ENCODE results near the gene AKR1C1.
"Not testable (repeated sequence)": the region's sequence is repeated elsewhere in the genome, so short reads cannot be mapped to it uniquely, and the experiment has no call there.

Gene AKR1C1

GRCh38 chr10:4951512-4952162 lies 11.6 kb upstream of the AKR1C1 start:
- not testable (repeated sequence) for H3K9ac ChIP-seq (ENCODE audit: low read length); H4K91ac ChIP-seq (ENCODE audit: low read depth, low read length); H3K4me1 ChIP-seq (ENCODE audit: control insufficient read depth in 1 of 2, insufficient read depth in 2 of 2, low read length in 2 of 2); H3K23ac ChIP-seq (ENCODE audit: low read length); H4K8ac ChIP-seq (ENCODE audit: low read depth, low read length); H3K14ac ChIP-seq (ENCODE audit: low read length); H3K36me3 ChIP-seq (ENCODE audit: control insufficient read depth in 1 of 2, insufficient read depth in 2 of 2, low read length in 2 of 2); H2BK12ac ChIP-seq (ENCODE audit: low read length); H2BK5ac ChIP-seq (ENCODE audit: low read depth, low read length, poor library complexity); H2AK5ac ChIP-seq (ENCODE audit: low read length); H3K27me3 ChIP-seq (ENCODE audit: insufficient read depth, low read length); H2AFZ ChIP-seq (ENCODE audit: insufficient read depth, low read length, poor library complexity); H3K27ac ChIP-seq (ENCODE audit: low read depth, low read length); H3K79me1 ChIP-seq (ENCODE audit: low read length); H3K4ac ChIP-seq (ENCODE audit: low read depth, low read length); H3K4me2 ChIP-seq (ENCODE audit: low read length); H3K79me2 ChIP-seq (ENCODE audit: control insufficient read depth, insufficient read depth, low read length, poor library complexity); H2BK120ac ChIP-seq (ENCODE audit: insufficient read depth, low read length, poor library complexity); H4K12ac ChIP-seq (ENCODE audit: low read depth, low read length); H3K4me3 ChIP-seq (ENCODE audit: low read depth, low read length); H3K9me3 ChIP-seq (ENCODE audit: insufficient read depth, low read depth, low read length); H3K18ac ChIP-seq (ENCODE audit: low read length); DNase-seq
- WGBS (ENCODE audit: extremely low coverage, insufficient coverage, insufficient read length) = no CpG with 5 or more reads among the region's 5 CpGs

GRCh38 chr10:4953405-4953804 lies 9.8 kb upstream of the AKR1C1 start:
- H3K4ac ChIP-seq (ENCODE audit: low read depth, low read length) = no peak overlapping the region
- H3K9ac ChIP-seq (ENCODE audit: low read length) = no peak overlapping the region
- no peak overlapping the region for H3K27ac ChIP-seq (ENCODE audit: low read depth, low read length)

GRCh38 chr10:4956088-4956487 lies 7.1 kb upstream of the AKR1C1 start:
- not testable (repeated sequence) for H3K14ac ChIP-seq (ENCODE audit: low read length); H4K91ac ChIP-seq (ENCODE audit: low read depth, low read length)
- no CpG with 5 or more reads among the region's 7 CpGs for WGBS (ENCODE audit: extremely low coverage, insufficient coverage, insufficient read length)

More at GRCh38 chr10:4953405-4953804, 9.8 kb upstream of the AKR1C1 start:
- DNase-seq = no peak
- no peak overlapping the region for H2BK120ac ChIP-seq (ENCODE audit: insufficient read depth, low read length, poor library complexity)
- H3K79me2 ChIP-seq (ENCODE audit: control insufficient read depth, insufficient read depth, low read length, poor library complexity) = no peaks in the 10 kb centered on the region
- no peak overlapping the region for H2AFZ ChIP-seq (ENCODE audit: insufficient read depth, low read length, poor library complexity)
- no peak overlapping the region for H3K4me2 ChIP-seq (ENCODE audit: low read length)
- H2BK5ac ChIP-seq (ENCODE audit: low read depth, low read length, poor library complexity) = no peak overlapping the region
- peaks cover 0 to 8% of the 10 kb centered on the region in 2 experiments for H3K4me1 ChIP-seq (ENCODE audit: control insufficient read depth in 1 of 2, insufficient read depth in 2 of 2, low read length in 2 of 2)
- no peak overlapping the region for H4K12ac ChIP-seq (ENCODE audit: low read depth, low read length)
- H2AK5ac ChIP-seq (ENCODE audit: low read length) = no peak overlapping the region
- no peak overlapping the region for H3K14ac ChIP-seq (ENCODE audit: low read length)
- no peaks in the 10 kb centered on the region for H3K79me1 ChIP-seq (ENCODE audit: low read length)
- H4K91ac ChIP-seq (ENCODE audit: low read depth, low read length) = no peak overlapping the region
- no peak overlapping the region for H3K23ac ChIP-seq (ENCODE audit: low read length)
- no peak overlapping the region for H4K8ac ChIP-seq (ENCODE audit: low read depth, low read length)
- no peaks in the 10 kb centered on the region for H3K36me3 ChIP-seq (ENCODE audit: control insufficient read depth in 1 of 2, insufficient read depth in 2 of 2, low read length in 2 of 2)
- no peaks in the 10 kb centered on the region for H3K9me3 ChIP-seq (ENCODE audit: insufficient read depth, low read depth, low read length)
- H3K4me3 ChIP-seq (ENCODE audit: low read depth, low read length) = no peak overlapping the region
- no peak overlapping the region for H2BK12ac ChIP-seq (ENCODE audit: low read length)
- no peaks in the 10 kb centered on the region for H3K27me3 ChIP-seq (ENCODE audit: insufficient read depth, low read length)
- no peak overlapping the region for H3K18ac ChIP-seq (ENCODE audit: low read length)

GRCh38 chr10:4956955-4957645 lies 6.1 kb upstream of the AKR1C1 start:
- not testable (repeated sequence) for H2BK120ac ChIP-seq (ENCODE audit: insufficient read depth, low read length, poor library complexity); H3K4me1 ChIP-seq (ENCODE audit: control insufficient read depth in 1 of 2, insufficient read depth in 2 of 2, low read length in 2 of 2); H3K4me3 ChIP-seq (ENCODE audit: low read depth, low read length); H3K9me3 ChIP-seq (ENCODE audit: insufficient read depth, low read depth, low read length); H3K79me2 ChIP-seq (ENCODE audit: control insufficient read depth, insufficient read depth, low read length, poor library complexity); H3K23ac ChIP-seq (ENCODE audit: low read length); H3K36me3 ChIP-seq (ENCODE audit: control insufficient read depth in 1 of 2, insufficient read depth in 2 of 2, low read length in 2 of 2); H2BK5ac ChIP-seq (ENCODE audit: low read depth, low read length, poor library complexity); H3K79me1 ChIP-seq (ENCODE audit: low read length); H4K12ac ChIP-seq (ENCODE audit: low read depth, low read length); H3K18ac ChIP-seq (ENCODE audit: low read length); DNase-seq; H3K9ac ChIP-seq (ENCODE audit: low read length); H4K8ac ChIP-seq (ENCODE audit: low read depth, low read length); H3K27ac ChIP-seq (ENCODE audit: low read depth, low read length); H3K27me3 ChIP-seq (ENCODE audit: insufficient read depth, low read length); H3K4ac ChIP-seq (ENCODE audit: low read depth, low read length); H2BK12ac ChIP-seq (ENCODE audit: low read length); H2AFZ ChIP-seq (ENCODE audit: insufficient read depth, low read length, poor library complexity); H2AK5ac ChIP-seq (ENCODE audit: low read length); H3K14ac ChIP-seq (ENCODE audit: low read length); H4K91ac ChIP-seq (ENCODE audit: low read depth, low read length); H3K4me2 ChIP-seq (ENCODE audit: low read length)
- no CpG with 5 or more reads among the region's 5 CpGs for WGBS (ENCODE audit: extremely low coverage, insufficient coverage, insufficient read length)

More at GRCh38 chr10:4956088-4956487, 7.1 kb upstream of the AKR1C1 start:
- H3K18ac ChIP-seq (ENCODE audit: low read length); H3K4ac ChIP-seq (ENCODE audit: low read depth, low read length); H2AK5ac ChIP-seq (ENCODE audit: low read length); DNase-seq; H3K79me2 ChIP-seq (ENCODE audit: control insufficient read depth, insufficient read depth, low read length, poor library complexity); H3K36me3 ChIP-seq (ENCODE audit: control insufficient read depth in 1 of 2, insufficient read depth in 2 of 2, low read length in 2 of 2); H3K9me3 ChIP-seq (ENCODE audit: insufficient read depth, low read depth, low read length); H3K9ac ChIP-seq (ENCODE audit: low read length); H2BK120ac ChIP-seq (ENCODE audit: insufficient read depth, low read length, poor library complexity); H2AFZ ChIP-seq (ENCODE audit: insufficient read depth, low read length, poor library complexity); H4K12ac ChIP-seq (ENCODE audit: low read depth, low read length); H2BK5ac ChIP-seq (ENCODE audit: low read depth, low read length, poor library complexity); H3K27me3 ChIP-seq (ENCODE audit: insufficient read depth, low read length); H3K79me1 ChIP-seq (ENCODE audit: low read length); H4K8ac ChIP-seq (ENCODE audit: low read depth, low read length); H3K4me2 ChIP-seq (ENCODE audit: low read length); H3K4me1 ChIP-seq (ENCODE audit: control insufficient read depth in 1 of 2, insufficient read depth in 2 of 2, low read length in 2 of 2); H3K4me3 ChIP-seq (ENCODE audit: low read depth, low read length); H2BK12ac ChIP-seq (ENCODE audit: low read length); H3K23ac ChIP-seq (ENCODE audit: low read length); H3K27ac ChIP-seq (ENCODE audit: low read depth, low read length): not testable (repeated sequence)

Data from trophoblast cell (in vitro differentiated cells and primary cell).